H9 (cell line): Measurements from ENCODE around the gene MMP19. TPM values are rescaled to one million over a fixed set of nuclear protein-coding genes. Genes with fewer than 3 reads are reported as not detected.

Source experiments
- DNase-seq: peaks from one replicate; pipeline ENCODE4 v3.0.0-alpha.2; 2017
- H2AFZ ChIP-seq: one replicate; pipeline ENCODE4 v1.6.1; 2013; ENCODE audit warnings: mild to moderate bottlenecking, low read length, control low read depth, moderate library complexity
- H2AK5ac ChIP-seq: 2 replicates; pipeline ENCODE4 v1.6.1; 2013; ENCODE audit warnings: low read length, control low read depth, mixed read lengths; ENCODE audit not compliant: insufficient read length
- H2BK120ac ChIP-seq: one replicate; pipeline ENCODE4 v1.6.1; 2013; ENCODE audit warnings: low read depth, mild to moderate bottlenecking, low read length, control low read depth, inconsistent platforms; ENCODE audit not compliant: poor library complexity, severe bottlenecking
- H2BK12ac ChIP-seq: 2 replicates; pipeline ENCODE4 v1.6.1; 2013; ENCODE audit warnings: low read length, control low read depth, mixed read lengths, low read depth; ENCODE audit not compliant: insufficient read length
- H2BK15ac ChIP-seq: 2 replicates; pipeline ENCODE4 v1.6.1; 2013; ENCODE audit warnings: low read depth, low read length, control low read depth
- H2BK20ac ChIP-seq: one replicate; pipeline ENCODE4 v1.6.1; 2013; ENCODE audit warnings: low read depth, mild to moderate bottlenecking, low read length, control low read depth, inconsistent platforms; ENCODE audit not compliant: poor library complexity, severe bottlenecking
- H2BK5ac ChIP-seq: 2 replicates; pipeline ENCODE4 v1.6.1; 2013; ENCODE audit warnings: low read length, control low read depth, mixed read lengths; ENCODE audit not compliant: insufficient read length
- H3K14ac ChIP-seq: 2 replicates; pipeline ENCODE4 v1.6.1; 2013; ENCODE audit warnings: low read length, control low read depth; ENCODE audit not compliant: insufficient read depth
- H3K18ac ChIP-seq: 2 replicates; pipeline ENCODE4 v1.6.1; 2013; ENCODE audit warnings: low read depth, mild to moderate bottlenecking, mixed read lengths, low read length, control low read depth; ENCODE audit not compliant: insufficient read length
- H3K23ac ChIP-seq: 2 replicates; pipeline ENCODE4 v1.6.1; 2013; ENCODE audit warnings: low read length, control low read depth, mixed read lengths, low read depth; ENCODE audit not compliant: insufficient read length
- H3K23me2 ChIP-seq: 2 replicates; pipeline ENCODE4 v1.6.1; 2013; ENCODE audit warnings: low read depth, mild to moderate bottlenecking, mixed read lengths, low read length, control low read depth; ENCODE audit not compliant: insufficient read length, poor library complexity, severe bottlenecking
- H3K27ac ChIP-seq: 2 replicates; pipeline ENCODE4 v1.5.1; 2013; ENCODE audit warnings: low read length, control low read depth, mixed read lengths, low read depth; ENCODE audit not compliant: insufficient read length
- H3K27me3 ChIP-seq: 2 replicates; pipeline ENCODE4 v1.6.1; 2013; ENCODE audit warnings: low read length, control low read depth, inconsistent platforms; ENCODE audit not compliant: insufficient read depth
- H3K4ac ChIP-seq: 2 replicates; pipeline ENCODE4 v1.6.1; 2013; ENCODE audit warnings: low read depth, mild to moderate bottlenecking, control low read depth, inconsistent platforms, low read length, moderate library complexity
- H3K4me1 ChIP-seq: 2 replicates; pipeline ENCODE4 v1.6.1; 2013; ENCODE audit warnings: low read length, control low read depth, inconsistent platforms; ENCODE audit not compliant: insufficient read depth
- H3K4me2 ChIP-seq: 2 replicates; pipeline ENCODE4 v1.6.1; 2013; ENCODE audit warnings: low read length, control low read depth, mixed read lengths; ENCODE audit not compliant: insufficient read length, insufficient read depth
- H3K56ac ChIP-seq: 2 replicates; pipeline ENCODE4 v1.6.1; 2013; ENCODE audit warnings: low read depth, mild to moderate bottlenecking, mixed read lengths, low read length, control low read depth; ENCODE audit not compliant: insufficient read length
- H3K79me1 ChIP-seq: 2 replicates; pipeline ENCODE4 v1.6.1; 2013; ENCODE audit warnings: low read depth, mild to moderate bottlenecking, moderate library complexity, low read length, control low read depth, inconsistent platforms; ENCODE audit not compliant: insufficient read depth, poor library complexity, severe bottlenecking
- H3K79me2 ChIP-seq: 2 replicates; pipeline ENCODE4 v1.6.1; 2013; ENCODE audit warnings: low read length, control low read depth, inconsistent platforms; ENCODE audit not compliant: insufficient read depth
- H3K9ac ChIP-seq: 2 replicates; pipeline ENCODE4 v1.6.1; 2013; ENCODE audit warnings: low read length, control low read depth, mixed read lengths; ENCODE audit not compliant: insufficient read length; ENCODE audit errors: extremely low read depth
- H3K9me3 ChIP-seq: one replicate; pipeline ENCODE4 v1.6.1; 2013; ENCODE audit warnings: low read depth, low read length, inconsistent platforms; ENCODE audit not compliant: control insufficient read depth
- H3T11ph ChIP-seq: one replicate; pipeline ENCODE4 v1.6.1; 2013; ENCODE audit warnings: mild to moderate bottlenecking, low read length, control low read depth, inconsistent platforms
- H4K20me1 ChIP-seq: one replicate; pipeline ENCODE4 v1.6.1; 2013; ENCODE audit not compliant: control insufficient read depth, insufficient read length, insufficient read depth
- H4K5ac ChIP-seq: 2 replicates; pipeline ENCODE4 v1.6.1; 2013; ENCODE audit warnings: low read depth, mild to moderate bottlenecking, mixed read lengths, low read length, control low read depth; ENCODE audit not compliant: insufficient read length
- H4K8ac ChIP-seq: replicated peaks from 2 replicates; pipeline ENCODE4 v1.6.1; 2013; ENCODE audit warnings: low read length, control low read depth, mixed read lengths, low read depth; ENCODE audit not compliant: insufficient read length
- H4K91ac ChIP-seq: 2 replicates; pipeline ENCODE4 v1.6.1; 2013; ENCODE audit warnings: low read depth, mild to moderate bottlenecking, moderate library complexity, mixed read lengths, low read length, control low read depth; ENCODE audit not compliant: insufficient read length
- H3K27ac Mint-ChIP-seq, 3 experiments: 2 replicates in 2 of 3; 3 replicates in 1 of 3; pipeline ENCODE4 v1.8.0; 2020 to 2021; ENCODE audit warnings: mixed read lengths in 3 of 3, mild to moderate bottlenecking in 1 of 3, moderate library complexity in 1 of 3
- H3K27me3 Mint-ChIP-seq: 2 replicates; pipeline ENCODE4 v1.8.0; 2021; ENCODE audit warnings: low read depth, mild to moderate bottlenecking, moderate library complexity, mixed read lengths
- H3K36me3 Mint-ChIP-seq, 3 experiments: 2 replicates in 2 of 3; 3 replicates in 1 of 3; pipeline ENCODE4 v1.8.0; 2020 to 2021; ENCODE audit warnings: low read depth in 3 of 3, mixed read lengths in 3 of 3; ENCODE audit not compliant: insufficient read depth in 1 of 3
- H3K4me1 Mint-ChIP-seq, 2 experiments: 2 replicates each; pipeline ENCODE4 v1.8.0; 2020; ENCODE audit warnings: mixed read lengths in 2 of 2
- H3K4me3 Mint-ChIP-seq, 2 experiments: 2 replicates in 1 of 2; 3 replicates in 1 of 2; pipeline ENCODE4 v1.8.0; 2020 to 2021; ENCODE audit warnings: mild to moderate bottlenecking in 2 of 2, mixed read lengths in 2 of 2, moderate library complexity in 1 of 2
- H3K9me3 Mint-ChIP-seq, 2 experiments: 2 replicates in 1 of 2; 3 replicates in 1 of 2; pipeline ENCODE4 v1.8.0; 2020; ENCODE audit warnings: mild to moderate bottlenecking in 2 of 2, mixed read lengths in 2 of 2, moderate library complexity in 1 of 2
- WGBS: extraction: QIAGEN DNeasy Blood & Tissue Kit; methylation state at CpG from one replicate; pipeline ENCODE4 v1.1.7; 2013; ENCODE audit warnings: missing lambda C conversion rate, low lambda C conversion rate, mixed read lengths; ENCODE audit not compliant: insufficient read length; ENCODE audit errors: extremely low coverage; 5-methylcytosine and 5-hydroxymethylcytosine counted together
- total RNA-seq: library from RNA; stranded (reverse); gene quantifications from 2 replicates; pipeline ENCODE4 v1.2.1, GENCODE V29; 2021
- TF ChIP-seq, protein P1 (sequence below): fragments of 200-600 bp; sonication (generic); conservative IDR thresholded peaks from 3 replicates; pipeline ENCODE4 v1.8.0; 2021; ENCODE audit warnings: antibody characterized with exemption, mild to moderate bottlenecking

MMP19 gene
- total RNA-seq, 1 experiment from 2014 or later = 1.7 TPM

DNA sequence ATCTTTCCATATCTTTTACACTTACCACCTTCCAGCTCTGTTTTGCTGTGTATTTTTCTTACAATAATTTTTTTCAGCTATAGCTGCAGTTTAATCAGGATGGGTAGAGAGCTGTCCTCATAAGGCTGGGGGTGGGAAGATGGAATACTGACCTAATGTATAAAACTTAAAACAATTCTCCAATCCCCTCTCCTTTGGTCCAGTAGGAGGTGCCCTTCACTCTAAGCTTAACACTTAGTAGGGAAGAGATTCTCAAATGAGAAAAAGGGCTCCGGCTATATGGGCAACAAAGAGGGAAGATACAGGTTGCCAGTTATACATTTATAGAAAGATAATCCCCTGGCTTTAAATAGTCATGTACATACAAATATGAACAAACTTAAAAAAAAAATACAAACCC, 22.1 kb downstream of the MMP19 start:
- H3K79me2 ChIP-seq = peaks cover 17% of the 10 kb centered on the region; the same call in 1 of the 2 replicates
- no peak overlapping the region for H2BK20ac ChIP-seq
- TF ChIP-seq, protein P1, sequence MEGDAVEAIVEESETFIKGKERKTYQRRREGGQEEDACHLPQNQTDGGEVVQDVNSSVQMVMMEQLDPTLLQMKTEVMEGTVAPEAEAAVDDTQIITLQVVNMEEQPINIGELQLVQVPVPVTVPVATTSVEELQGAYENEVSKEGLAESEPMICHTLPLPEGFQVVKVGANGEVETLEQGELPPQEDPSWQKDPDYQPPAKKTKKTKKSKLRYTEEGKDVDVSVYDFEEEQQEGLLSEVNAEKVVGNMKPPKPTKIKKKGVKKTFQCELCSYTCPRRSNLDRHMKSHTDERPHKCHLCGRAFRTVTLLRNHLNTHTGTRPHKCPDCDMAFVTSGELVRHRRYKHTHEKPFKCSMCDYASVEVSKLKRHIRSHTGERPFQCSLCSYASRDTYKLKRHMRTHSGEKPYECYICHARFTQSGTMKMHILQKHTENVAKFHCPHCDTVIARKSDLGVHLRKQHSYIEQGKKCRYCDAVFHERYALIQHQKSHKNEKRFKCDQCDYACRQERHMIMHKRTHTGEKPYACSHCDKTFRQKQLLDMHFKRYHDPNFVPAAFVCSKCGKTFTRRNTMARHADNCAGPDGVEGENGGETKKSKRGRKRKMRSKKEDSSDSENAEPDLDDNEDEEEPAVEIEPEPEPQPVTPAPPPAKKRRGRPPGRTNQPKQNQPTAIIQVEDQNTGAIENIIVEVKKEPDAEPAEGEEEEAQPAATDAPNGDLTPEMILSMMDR = peak; percentile 56
- H3K4me2 ChIP-seq = no peak overlapping the region
- H4K20me1 ChIP-seq = no peaks in the 10 kb centered on the region
- Mint-ChIP-seq H3K4me3 (peak overlapping the region in 1 of 2 experiments; percentile 20; a peak in 1 of 5 replicates), H3K27ac (no peak overlapping the region), H3K27me3 (no peaks in the 10 kb centered on the region), H3K4me1 (peaks cover 21 to 25% of the 10 kb centered on the region in 2 experiments), H3K36me3 (peaks cover 27 to 51% (median 47%) of the 10 kb centered on the region in 3 experiments; a peak in 6 of 7 replicates), H3K9me3 (no peaks in the 10 kb centered on the region)
- no peak overlapping the region for H2AK5ac ChIP-seq
- no peak overlapping the region for H4K8ac ChIP-seq
- no peak overlapping the region for H2BK5ac ChIP-seq
- no peak overlapping the region for H3T11ph ChIP-seq
- H3K9me3 ChIP-seq = no peaks in the 10 kb centered on the region
- H4K91ac ChIP-seq = no peak overlapping the region
- WGBS = no CpG with 5 or more reads among the region's 1 CpG
- H3K23ac ChIP-seq = no peak overlapping the region
- H3K4me1 ChIP-seq = no peaks in the 10 kb centered on the region
- H3K23me2 ChIP-seq = peaks cover 12% of the 10 kb centered on the region
- no peaks in the 10 kb centered on the region for H3K27me3 ChIP-seq
- no peak overlapping the region for H3K27ac ChIP-seq
- H3K56ac ChIP-seq = no peak overlapping the region
- H2AFZ ChIP-seq = no peak overlapping the region
- H2BK12ac ChIP-seq = no peak overlapping the region
- DNase-seq = no peak
- H3K18ac ChIP-seq = no peak overlapping the region
- H4K5ac ChIP-seq = no peak overlapping the region
- H2BK120ac ChIP-seq = no peak overlapping the region
- H3K9ac ChIP-seq = no peak overlapping the region
- H2BK15ac ChIP-seq = no peak overlapping the region
- no peak overlapping the region for H3K4ac ChIP-seq
- no peak overlapping the region for H3K14ac ChIP-seq
- peaks cover 2% of the 10 kb centered on the region for H3K79me1 ChIP-seq
